ENCODE data around the gene MAGI2.
"Not testable (repeated sequence)": the region's sequence is repeated elsewhere in the genome, so short reads cannot be mapped to it uniquely, and the experiment has no call there.

The MAGI2 gene

DNA sequence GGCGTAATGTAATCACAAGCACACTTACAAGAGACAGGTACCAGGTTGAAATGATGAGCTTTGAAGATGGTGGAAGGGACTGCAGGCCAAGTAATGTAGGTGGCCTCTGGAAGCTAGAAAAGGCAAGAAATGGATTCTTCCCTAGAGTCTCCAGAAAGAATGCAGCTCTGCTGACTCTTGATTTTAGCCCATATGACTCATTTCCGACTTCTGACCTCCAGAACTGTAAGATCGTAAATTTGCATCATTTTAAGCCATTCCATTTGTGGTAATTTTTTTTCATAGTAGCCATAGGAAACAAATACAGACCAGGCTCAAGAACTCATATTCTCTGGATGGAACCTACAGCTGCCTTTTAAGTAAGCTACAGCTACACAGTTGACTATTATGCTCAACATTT, 315.5 kb downstream of the MAGI2 start:
- no peak for DNase-seq

DNA sequence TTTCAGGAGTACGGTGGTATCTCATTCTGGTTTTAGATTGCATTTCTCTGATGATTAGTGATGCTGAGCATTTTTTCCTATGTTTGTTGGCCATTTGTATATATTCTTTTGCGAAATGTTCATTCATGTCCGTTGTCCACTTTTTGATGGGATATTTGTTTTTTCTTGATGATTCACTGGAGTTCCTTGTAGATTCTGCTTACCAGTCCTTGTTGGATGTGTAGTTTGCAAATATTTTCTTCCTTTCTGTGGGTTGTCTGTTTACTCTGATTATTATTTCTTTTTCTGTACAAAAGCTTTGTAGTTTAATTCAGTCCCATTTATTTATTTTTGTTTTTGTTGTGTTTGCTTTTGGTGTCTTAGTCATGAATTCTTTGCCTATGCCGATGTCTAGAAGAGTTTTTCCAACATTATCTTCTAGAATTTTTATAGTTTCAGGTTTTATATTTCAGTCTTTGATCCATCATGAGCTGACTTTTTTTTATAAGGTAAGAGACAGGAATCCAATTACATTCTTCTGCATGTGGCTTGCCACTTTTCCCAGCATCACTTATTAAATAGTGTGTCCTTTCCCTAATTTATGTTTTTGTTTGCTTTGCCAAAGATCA, 320.5 kb downstream of the MAGI2 start:
- no peak for DNase-seq

DNA sequence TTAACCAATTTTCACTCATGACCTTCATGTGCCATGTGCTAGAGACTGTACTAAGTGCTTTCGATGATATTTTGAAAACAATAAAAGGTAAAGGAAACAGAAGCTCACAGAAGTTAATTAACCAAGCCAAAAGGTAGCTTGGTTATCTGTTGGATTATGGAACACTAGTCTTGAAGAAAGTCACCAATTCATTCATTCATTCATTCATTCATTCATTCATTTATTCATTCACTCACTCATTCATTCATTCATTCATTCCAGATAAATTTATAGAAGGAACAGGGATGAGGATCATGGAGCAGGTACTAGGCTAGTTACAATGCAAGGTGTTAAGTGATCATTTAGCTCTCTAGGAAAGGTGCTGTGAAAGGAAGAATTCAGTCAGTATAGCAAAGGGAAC, 322.8 kb downstream of the MAGI2 start:
- DNase-seq: no peak

DNA sequence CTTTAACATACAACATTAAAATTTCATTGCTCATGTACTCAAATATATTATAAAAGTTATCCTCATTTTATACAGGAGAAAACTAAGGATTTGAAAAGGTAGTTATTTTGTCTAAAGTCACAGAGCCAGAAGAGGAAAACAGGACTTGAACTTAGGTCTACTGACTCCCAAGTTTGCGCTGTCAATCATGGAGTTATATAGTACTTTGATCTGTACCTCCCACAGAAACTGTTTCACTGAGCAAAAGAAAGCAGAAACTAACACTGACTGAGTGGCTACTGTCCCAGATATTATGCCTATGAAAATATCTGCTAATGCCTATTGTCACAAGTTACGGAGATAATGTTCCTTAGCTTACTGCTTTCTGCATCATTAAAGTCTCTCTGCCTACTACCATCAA, 329.1 kb downstream of the MAGI2 start:
- DNase-seq: no peak

DNA sequence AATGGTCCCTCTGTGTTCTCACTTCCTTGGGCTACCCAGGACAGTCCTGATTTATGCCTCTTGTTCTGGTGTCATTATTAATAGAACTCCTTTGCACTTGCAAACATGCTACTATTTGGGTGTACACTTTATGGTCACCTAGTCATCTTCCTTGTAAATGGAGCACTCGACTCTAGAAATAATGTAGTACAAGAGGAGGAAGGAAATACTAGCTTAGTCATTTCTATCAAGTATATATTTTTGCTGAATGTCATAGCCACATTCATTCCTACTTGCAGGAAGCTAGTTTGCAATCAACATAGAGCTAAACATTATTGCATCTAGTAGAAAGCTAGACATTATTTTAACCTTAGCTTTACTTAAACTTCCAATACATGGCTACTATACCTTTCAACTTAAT, 335.3 kb downstream of the MAGI2 start:
- DNase-seq: no peak

DNA sequence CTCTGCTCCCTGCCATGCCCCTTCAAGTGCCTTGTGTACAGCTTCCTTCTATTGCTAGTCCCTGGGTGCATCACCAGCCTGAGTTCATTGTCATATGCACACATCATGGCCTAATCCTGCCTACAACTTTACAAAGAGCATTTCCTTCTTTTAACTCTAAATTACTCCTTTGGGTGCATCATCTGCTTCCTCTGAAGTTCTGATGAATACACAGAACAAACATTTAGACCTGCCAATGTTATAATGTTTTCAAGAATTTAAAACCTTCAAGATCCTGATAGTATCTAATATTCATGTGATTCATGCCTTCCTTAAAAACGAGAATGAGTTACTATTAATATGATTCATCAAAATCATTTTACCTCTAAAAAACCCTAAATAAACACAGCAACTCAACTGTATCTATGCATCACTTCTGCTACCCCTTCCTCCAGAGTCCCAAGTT, 357.1 kb downstream of the MAGI2 start:
- DNase-seq: no peak

DNA sequence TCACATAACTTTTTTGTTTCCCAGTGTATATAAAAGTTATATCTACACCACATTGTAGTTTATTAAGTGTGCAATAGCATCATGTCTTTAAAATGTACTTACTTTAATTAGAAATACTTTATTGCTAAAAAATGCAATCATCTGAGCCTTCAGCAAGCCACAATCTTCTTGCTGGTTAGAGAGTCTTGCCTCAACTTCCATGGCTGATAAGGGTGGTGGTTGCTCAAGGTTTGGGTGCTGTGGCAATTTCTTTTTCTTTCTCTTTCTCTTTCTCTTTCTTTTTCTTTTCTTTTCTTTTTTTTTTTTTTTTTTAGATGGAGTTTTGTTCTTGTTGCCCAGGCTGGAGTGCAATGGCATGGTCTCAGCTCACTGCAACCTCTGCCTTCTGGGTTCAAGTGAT, 360.0 kb downstream of the MAGI2 start:
- no peak for DNase-seq

DNA sequence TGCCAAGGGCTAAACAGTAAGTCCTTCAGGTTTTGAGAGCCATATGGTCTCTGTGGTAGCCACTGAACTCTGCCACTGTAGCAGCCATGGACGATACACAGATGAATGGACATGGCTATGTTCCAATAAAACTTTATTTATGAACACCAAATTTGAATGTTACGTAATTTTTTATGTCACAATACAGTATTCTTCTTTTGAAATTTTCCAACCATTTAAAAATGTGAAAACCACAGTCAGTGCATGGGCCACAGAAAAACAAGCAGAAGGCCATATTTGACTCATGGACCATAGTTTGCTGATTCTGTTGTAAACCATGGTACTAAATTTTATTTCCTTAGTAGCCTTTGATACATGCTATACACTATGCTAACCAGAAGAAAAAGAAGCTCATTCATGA, 361.8 kb downstream of the MAGI2 start:
- DNase-seq: no peak

DNA sequence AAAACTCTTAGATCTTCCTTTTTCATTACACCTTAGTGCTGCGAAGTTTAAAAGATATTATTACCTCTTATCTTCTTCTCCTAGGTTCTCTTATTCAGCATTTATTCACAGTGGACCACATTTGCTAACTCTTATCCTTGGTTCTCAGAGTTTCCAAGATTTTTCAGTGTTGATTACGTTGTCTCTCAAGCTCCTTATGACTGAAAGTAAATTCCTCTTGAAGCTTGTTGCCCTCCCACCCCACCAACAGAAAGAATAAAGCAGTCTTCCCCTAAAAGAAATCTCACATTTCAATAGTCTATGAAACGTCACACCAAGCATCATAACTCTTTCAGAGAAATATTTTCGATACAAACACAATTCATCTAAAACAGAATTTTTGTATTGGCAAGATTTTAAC, 362.5 kb downstream of the MAGI2 start:
- DNase-seq: no peak

DNA sequence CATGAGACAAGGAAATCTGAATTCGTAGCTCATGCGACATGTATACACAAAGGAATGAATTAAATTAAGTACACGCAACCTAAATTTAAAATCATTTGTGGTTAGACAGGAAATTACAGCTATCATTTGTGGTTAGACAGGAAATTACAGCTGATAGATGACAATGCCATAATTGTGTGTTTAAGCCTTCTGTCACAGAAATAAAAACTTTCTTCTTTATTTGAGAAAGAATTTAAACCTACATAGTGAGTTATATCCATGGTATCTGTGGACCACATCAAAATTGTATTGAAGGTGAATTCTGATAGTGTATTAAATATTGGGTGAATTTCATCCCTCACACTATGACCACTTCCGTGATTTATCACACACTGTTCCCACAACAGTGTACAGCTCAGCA, 362.9 kb downstream of the MAGI2 start:
- DNase-seq: no peak

DNA sequence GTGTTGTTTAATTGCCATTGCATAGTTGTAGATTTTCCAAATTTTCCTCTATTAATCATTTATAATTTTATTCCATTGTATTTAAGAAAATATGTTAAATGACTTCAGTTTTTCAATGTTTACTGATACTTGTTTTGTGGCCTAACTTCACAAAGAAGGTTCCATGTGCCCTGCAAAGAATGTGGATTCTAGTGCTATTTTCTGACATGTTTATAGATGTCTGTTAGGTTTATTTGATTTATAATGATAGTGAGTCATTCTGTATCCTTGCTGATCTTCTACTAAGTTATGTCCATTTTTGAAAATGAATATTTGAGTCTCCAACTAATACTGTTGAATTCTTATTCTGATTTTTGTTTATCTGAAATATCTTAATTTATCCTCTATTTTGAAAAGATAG, 369.0 kb downstream of the MAGI2 start:
- no peak for DNase-seq

DNA sequence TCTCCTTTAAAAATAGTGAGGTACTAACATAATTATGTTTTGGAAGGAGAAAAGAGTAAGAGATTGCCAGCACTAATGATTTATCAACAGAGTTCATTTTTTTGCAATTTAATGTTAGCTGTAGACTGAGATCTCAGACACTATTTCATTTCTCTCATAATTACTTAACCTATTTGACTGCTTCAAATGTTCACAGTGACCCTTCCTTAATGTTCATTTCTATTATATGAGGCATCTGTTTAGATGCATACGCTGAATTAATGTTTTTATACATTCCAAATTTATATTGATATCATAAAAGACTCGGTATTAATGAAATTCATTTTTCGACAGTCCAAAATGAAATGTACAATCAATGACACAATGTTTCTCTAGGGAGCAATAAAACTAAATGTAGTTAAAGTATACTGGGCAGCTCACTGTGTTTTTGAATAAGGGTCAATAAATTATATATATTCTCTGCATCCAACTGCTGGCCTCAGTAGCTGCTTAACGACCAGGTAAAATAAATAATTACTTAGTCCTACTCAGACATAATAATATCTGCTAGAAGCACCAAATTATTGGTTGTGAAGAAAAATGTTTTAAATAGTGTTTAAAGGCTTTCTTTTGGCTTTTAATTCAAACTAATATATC, 373.4 kb downstream of the MAGI2 start:
- no peak for DNase-seq

DNA sequence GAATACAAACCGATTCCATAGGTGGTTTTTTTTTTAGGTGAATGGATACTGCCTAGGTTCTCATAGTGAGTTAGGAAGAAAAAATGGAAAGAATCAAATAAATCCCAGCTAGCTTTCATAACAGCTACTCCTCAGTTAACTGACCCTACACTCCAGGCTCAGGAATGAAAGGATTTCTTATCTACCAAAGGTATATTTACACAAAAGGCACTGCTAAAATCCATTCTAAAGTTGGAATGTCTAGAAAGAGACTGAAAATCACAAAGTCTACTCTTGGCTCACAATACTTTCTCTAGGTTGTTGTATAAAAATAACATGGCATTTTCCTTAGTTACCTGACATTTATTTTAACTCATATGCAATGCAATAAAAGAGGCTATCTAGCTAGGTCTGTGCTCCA, 375.2 kb downstream of the MAGI2 start:
- DNase-seq: no peak

DNA sequence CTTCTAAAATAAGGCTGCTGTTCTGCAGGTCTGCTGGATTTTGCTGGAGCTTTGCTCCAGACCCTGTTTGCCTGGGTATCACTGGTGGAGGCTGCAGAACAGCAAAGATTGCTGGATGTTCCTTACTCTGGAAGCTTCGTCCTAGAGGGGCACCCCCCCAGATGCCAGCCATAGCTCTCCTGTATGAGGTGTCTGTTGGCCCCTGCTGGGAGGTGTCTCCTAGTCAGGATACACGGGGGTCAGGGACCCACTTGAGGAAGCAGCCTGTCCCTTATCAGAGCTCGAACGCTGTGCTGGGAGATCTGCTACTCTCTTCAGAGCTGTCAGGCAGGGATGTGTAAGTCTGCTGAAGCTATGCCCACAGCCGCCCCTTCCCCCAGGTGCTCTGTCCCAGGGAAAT, 382.3 kb downstream of the MAGI2 start:
- not testable (repeated sequence) for DNase-seq

DNA sequence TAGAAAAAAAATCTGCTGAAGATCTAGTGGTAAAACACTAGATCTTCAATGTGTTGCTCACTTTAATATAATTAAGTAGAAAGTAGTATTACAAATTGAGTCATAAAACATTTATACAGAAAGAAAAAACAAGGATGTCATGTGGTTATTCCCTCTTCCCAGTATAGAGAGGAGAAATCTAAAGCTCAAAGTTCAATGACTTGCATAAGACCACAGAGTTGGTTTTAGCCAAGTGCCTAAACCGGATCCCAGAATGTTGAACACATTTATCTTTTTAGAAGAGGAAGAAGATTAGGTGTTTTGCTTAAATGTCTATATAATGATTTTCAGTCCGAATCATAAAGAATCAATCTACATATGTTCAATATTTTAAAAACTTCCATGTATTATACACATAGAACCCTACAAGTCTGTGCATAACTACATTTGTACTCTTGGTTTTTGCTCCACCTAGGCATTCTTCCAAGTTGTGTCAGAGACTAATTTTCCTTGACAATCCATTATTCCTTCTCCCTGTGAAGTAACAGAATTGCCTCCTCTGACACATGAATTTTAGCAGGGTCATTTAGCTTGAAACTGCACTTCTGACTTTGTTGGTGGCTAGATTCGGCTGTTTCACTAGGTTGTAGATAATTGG, 389.2 kb downstream of the MAGI2 start:
- no peak for DNase-seq

DNA sequence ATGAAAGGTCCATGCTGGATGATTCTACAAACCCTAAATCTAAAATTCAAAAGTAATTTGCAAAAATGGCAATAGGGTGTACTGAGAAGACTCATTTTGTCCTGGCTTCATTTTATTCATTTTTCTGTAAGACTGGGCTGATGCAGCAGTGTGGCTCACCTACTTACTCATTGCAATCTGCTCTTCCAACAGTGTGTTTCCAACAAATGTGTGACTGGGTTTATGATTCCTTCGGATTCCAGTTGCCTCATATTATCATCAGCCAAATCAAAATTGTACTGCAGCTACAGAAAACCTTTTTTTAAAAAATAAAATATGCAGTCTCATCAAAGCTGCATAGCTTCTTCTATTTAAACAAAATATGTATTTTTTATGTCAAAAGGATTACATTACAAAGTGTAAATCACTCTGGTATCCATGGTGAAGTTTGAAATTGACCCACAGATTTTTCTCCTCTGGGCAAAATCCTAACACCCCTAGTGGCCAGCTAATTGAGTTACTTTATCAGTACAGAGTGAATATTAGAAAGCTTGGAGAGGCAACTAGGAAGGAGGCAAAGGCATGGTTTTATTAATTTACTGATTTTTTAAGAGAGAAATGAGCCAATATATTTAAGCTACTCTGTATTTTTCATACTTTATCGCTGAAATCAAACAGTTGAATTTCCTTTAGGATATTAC, 390.3 kb downstream of the MAGI2 start:
- no peak for DNase-seq

DNA sequence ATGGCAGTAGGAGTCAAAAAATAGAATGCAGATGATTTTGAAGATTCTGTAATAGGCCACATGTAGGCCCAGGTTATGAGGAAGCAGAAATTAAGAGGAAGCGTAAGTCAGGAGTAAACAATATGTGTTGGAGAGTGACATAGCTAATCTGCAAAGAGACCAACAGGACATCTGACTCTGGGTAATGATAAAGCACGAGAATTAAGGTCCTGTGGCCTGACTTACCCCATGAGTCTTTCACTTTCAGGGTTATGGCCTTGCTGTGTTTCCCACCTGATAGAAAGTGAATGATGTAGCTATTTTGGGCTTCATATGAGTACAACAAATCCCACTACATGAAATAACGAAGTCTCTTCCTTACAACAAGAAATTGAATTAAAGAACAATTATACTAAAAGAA, 393.0 kb downstream of the MAGI2 start:
- DNase-seq: no peak

DNA sequence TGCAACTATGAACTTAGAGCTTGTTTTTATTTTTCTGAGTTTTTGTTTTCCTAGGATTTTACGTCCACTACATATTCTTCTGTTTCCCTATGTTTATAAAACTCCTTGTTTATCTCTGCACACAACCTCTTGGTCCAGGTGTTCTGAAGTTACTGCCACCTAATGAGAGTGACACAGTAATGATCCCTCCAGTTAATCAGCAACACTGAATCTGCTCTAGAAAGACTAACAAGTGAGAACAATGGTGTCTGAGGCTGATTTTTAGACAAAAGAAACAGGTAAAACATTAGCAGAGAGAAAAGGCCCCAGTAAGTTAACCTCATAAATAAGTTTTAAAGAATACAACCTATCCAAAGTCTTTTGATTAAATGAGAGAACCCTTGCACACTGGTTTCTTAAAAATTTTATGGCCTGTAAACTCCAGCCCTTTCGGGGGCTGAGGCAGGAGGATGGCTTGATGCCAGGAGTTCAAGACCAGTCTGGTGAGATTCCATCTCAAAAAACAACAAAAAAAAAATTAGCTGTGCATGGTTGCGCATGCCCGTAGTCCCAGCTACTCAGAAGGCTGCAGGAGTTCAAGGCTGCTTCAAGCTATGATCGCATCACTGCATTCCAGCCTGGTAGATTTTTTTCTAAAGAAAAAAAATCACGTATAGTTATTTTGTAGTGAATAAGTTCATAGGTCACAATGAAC, 397.6 kb downstream of the MAGI2 start:
- DNase-seq: no peak

DNA sequence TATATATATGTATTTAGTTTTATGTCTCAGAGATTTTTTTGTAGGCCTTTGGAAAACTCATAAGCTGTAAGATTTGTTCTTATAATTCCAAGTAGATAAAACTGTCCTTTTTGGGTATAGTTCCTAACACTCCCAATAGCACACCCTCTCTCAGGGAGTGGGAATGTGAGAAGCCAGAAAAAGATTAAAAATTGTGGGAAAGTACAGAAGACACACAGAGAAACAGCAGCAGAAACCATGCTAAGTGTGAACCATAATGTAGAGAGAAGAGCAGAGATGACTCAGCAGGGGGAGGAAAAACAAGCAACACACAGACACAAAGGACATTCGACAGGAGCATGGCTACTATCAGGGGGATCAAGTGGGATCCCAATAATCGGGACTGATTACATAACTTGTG, 401.6 kb downstream of the MAGI2 start:
- DNase-seq: no peak

DNA sequence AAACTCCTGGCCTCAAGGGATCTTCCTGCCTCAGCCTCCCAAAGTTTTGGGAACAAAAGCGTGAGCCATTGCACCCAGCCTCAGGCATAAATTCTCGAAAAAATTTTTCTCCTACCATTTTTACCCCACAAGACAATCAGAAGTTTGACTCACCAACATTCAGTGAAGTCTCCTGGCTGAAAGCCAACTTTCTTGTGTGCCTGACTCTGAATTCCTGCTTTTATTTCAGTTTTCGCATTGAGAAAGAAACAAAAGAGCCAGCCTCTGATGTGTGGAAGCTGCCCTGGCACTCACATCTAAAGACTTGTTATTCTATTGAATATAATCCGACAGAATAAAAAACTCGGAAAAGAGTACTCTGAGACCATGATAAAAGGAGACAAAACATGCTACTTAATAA, 402.9 kb downstream of the MAGI2 start:
- DNase-seq: no peak

DNA sequence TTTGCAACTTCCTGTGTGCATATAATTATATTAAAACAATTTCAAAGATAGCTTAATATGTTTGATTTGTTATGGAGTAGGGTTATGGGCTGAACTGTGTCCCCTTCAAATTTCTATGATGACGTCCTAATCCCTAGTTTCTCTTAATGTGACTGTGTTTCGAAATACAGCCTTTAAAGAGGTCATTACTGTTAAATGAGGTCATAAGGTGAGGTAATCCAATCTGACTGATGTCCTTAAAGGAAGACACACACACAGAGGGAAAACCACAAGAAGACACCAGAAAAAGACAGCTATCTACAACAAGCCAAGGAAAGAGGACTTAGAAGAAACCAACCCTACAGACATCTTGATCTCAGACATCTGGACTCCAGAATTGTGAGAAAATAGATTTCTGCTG, 407.4 kb downstream of the MAGI2 start:
- DNase-seq: no peak

DNA sequence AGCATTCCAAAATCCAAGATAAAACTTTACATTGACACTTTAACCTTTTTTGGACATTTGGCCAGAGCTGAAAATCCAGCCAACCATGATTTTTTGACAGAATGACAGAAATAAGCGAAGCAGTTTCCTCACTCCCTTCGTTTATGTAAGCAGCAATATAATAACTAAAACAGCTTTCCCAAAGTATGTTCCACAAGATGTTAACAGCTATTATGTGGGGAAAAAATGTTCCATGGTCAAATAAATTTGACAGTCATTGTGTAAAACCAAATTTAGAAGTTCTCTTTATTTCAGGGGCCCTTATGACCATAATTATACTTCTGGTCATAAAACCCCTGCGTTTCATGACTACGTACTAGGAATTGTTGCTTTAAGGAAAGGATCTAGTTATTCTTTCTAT, 416.5 kb downstream of the MAGI2 start:
- DNase-seq: no peak

DNA sequence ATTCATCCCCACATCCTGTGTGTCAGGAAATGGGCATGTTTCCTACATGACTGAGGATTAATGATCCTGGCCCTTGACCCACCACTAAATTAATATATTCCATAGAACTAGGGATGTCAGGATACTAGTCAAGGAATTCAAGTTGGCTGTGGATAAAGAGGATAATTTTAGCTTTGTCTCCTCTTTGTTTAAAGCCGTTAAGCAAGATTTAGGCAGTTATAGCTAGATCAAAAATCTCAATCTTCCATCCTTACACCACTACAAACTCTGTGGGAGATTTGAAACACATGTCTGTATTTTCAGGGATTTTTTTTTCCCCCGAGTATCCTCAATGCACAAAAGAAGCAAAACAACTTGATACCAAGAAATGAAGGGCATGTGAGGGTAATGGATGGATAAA, 417.1 kb downstream of the MAGI2 start:
- DNase-seq: no peak

DNA sequence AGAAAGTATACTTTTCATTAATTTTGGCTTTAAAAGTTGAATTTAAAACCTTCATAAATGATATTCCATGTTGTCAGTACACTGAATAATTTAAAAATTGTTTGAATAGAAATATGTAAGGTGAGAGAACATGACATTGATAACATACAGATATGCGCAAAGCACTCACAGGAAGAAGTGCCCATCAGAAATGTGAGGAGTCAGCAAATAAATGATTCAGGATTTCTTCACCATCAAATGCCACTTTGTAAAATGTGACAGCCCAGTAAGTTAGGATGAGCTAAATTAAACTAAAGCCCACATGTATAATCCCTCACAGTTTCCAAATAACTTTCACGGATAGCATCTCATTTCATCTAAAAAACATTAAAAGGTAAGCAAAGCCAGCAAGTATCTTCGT, 417.6 kb downstream of the MAGI2 start:
- DNase-seq: no peak
